ENCODE measurements around the gene SMNDC1.

SMNDC1 gene

GRCh38 chr10:110305767-110306451, 1.2 kb upstream of the SMNDC1 start:
- Histone ChIP-seq H3K27ac (ENCODE audit: low read length) (no peak overlapping the region), H3K9me3 (ENCODE audit: control insufficient read depth, low read depth, low read length) (no peaks in the 10 kb centered on the region), H3K4me3 (ENCODE audit: low read length) (no peak overlapping the region)

DNA sequence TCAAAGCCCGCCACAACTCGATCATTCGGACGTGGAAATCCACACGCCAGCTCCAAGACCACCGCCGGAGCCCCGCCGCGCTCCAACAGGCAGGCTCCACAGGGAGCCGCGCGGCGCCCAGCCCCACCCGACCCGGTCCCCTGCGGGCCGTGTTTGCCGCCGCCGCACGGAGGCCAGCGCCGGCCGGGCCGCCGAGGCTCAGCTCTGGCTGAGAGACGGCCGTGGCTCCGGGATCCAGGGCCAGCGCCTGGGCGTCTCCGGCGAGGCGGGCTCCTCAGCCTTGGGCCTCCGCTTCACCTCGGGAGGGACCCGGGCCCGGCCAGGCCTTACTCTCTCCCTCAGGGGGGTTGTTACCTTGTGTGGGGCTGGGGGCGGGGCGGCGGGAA, 333 bp downstream of the SMNDC1 start:
- Histone ChIP-seq H3K4me1 (ENCODE audit: control insufficient read depth, low read depth, low read length) (peaks cover 4% of the 10 kb centered on the region), H3K9ac (ENCODE audit: low read length) (peak overlapping the region; percentile 99), H3K27ac (ENCODE audit: low read length) (peak overlapping the region; percentile 81), H3K4me3 (ENCODE audit: low read length) (peak overlapping the region; percentile 98), H3K27me3 (ENCODE audit: control insufficient read depth, insufficient read depth, low read length) (no peaks in the 10 kb centered on the region), H3K9me3 (ENCODE audit: control insufficient read depth, low read depth, low read length) (no peaks in the 10 kb centered on the region), H3K36me3 (ENCODE audit: control insufficient read depth, low read depth, low read length) (peaks cover 39% of the 10 kb centered on the region)

More at GRCh38 chr10:110305767-110306451, 1.2 kb upstream of the SMNDC1 start:
- Histone ChIP-seq H3K27me3 (ENCODE audit: control insufficient read depth, insufficient read depth, low read length) (no peaks in the 10 kb centered on the region), H3K4me1 (ENCODE audit: control insufficient read depth, low read depth, low read length) (peaks cover 4% of the 10 kb centered on the region), H3K9ac (ENCODE audit: low read length) (no peak overlapping the region), H3K36me3 (ENCODE audit: control insufficient read depth, low read depth, low read length) (peaks cover 24% of the 10 kb centered on the region)

DNA sequence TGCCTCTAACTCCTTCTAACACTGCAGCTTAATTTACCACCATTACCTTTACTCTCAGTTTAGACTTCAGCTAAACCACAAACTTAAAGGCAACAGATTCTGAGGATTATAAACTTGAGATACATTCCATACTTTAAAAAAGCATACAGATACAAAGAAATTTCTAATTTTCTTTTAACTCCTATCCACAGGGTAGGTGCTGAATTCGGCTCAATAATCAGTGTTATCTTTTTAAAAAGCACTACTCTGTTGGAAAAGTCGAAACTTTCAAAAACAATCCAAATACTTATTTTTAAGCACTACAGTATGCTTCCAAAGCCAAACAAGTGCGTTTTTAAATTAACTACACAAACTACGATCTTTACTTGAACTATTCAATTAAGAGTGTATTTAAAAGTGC, 1.0 kb downstream of the SMNDC1 start:
- Histone ChIP-seq H3K27ac (ENCODE audit: low read length) (peak overlapping the region; percentile 81), H3K4me3 (ENCODE audit: low read length) (peak overlapping the region; percentile 98), H3K36me3 (ENCODE audit: control insufficient read depth, low read depth, low read length) (peaks cover 46% of the 10 kb centered on the region), H3K9ac (ENCODE audit: low read length) (peak overlapping the region; percentile 99), H3K4me1 (ENCODE audit: control insufficient read depth, low read depth, low read length) (peaks cover 4% of the 10 kb centered on the region), H3K9me3 (ENCODE audit: control insufficient read depth, low read depth, low read length) (no peaks in the 10 kb centered on the region), H3K27me3 (ENCODE audit: control insufficient read depth, insufficient read depth, low read length) (no peaks in the 10 kb centered on the region)

- peaks cover 4% of the 10 kb centered on the region for H3K4me1 ChIP-seq (ENCODE audit: control insufficient read depth, low read depth, low read length)
- peaks cover 75% of the 10 kb centered on the region for H3K36me3 ChIP-seq (ENCODE audit: control insufficient read depth, low read depth, low read length)
- no peak overlapping the region for H3K27ac ChIP-seq (ENCODE audit: low read length)
- H3K9me3 ChIP-seq (ENCODE audit: control insufficient read depth, low read depth, low read length), result no peaks in the 10 kb centered on the region
- no peaks in the 10 kb centered on the region for H3K27me3 ChIP-seq (ENCODE audit: control insufficient read depth, insufficient read depth, low read length)
- no peak overlapping the region for H3K9ac ChIP-seq (ENCODE audit: low read length)
- no peak overlapping the region for H3K4me3 ChIP-seq (ENCODE audit: low read length)
Measured at GRCh38 chr10:110300486-110300986, 4.2 kb downstream of the SMNDC1 start.

DNA sequence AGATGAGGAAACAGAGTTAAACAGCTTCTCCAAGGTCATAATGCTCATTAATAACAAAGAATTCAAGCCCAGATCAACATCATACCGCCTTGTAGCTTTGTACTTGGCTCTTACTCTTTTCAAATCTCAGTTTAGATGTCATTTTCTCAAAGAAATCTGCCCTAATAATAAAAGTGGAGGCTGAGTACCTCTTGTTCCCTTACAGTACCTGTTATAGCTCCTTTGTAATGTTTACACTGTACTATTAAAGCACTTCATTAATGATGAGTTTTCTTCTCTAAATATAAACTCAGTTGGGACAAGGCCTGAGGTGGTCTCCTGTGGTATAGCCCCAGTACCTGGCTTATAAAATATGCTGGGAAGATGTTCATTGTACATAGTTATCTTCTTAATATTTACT, 7.8 kb downstream of the SMNDC1 start:
- Histone ChIP-seq H3K27ac (ENCODE audit: low read length) (no peak overlapping the region), H3K9me3 (ENCODE audit: control insufficient read depth, low read depth, low read length) (no peaks in the 10 kb centered on the region), H3K27me3 (ENCODE audit: control insufficient read depth, insufficient read depth, low read length) (no peaks in the 10 kb centered on the region), H3K4me3 (ENCODE audit: low read length) (no peak overlapping the region), H3K4me1 (ENCODE audit: control insufficient read depth, low read depth, low read length) (no peaks in the 10 kb centered on the region), H3K9ac (ENCODE audit: low read length) (no peak overlapping the region), H3K36me3 (ENCODE audit: control insufficient read depth, low read depth, low read length) (peaks cover 96% of the 10 kb centered on the region)

DNA sequence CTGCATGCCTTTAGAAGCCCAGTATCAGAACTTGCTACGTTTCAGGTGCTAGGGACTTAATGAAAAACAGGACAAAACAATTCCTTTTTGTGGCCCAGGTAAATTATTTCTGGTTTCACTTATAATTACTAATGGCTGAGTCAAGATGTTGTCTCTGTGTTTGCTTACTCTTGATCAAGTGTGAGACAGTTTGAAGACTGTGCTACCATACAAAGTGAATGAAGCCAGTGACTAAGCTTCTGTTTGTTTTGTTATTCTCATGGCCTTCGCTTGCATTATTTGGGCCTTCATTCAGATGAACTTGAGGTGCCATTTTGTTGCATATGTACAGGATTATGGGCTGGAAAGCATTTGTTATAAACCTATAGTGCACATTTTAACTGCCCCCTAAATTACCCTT, 17.9 kb downstream of the SMNDC1 start:
- Histone ChIP-seq H3K4me3 (ENCODE audit: low read length) (no peak overlapping the region), H3K36me3 (ENCODE audit: control insufficient read depth, low read depth, low read length) (peaks cover 16% of the 10 kb centered on the region), H3K9ac (ENCODE audit: low read length) (no peak overlapping the region), H3K27me3 (ENCODE audit: control insufficient read depth, insufficient read depth, low read length) (no peaks in the 10 kb centered on the region), H3K9me3 (ENCODE audit: control insufficient read depth, low read depth, low read length) (no peaks in the 10 kb centered on the region), H3K4me1 (ENCODE audit: control insufficient read depth, low read depth, low read length) (peaks cover 21% of the 10 kb centered on the region), H3K27ac (ENCODE audit: low read length) (no peak overlapping the region)

- peaks cover 5% of the 10 kb centered on the region for H3K36me3 ChIP-seq (ENCODE audit: control insufficient read depth, low read depth, low read length)
- H3K9me3 ChIP-seq (ENCODE audit: control insufficient read depth, low read depth, low read length), result no peaks in the 10 kb centered on the region
- H3K27ac ChIP-seq (ENCODE audit: low read length), result no peak overlapping the region
- no peak overlapping the region for H3K9ac ChIP-seq (ENCODE audit: low read length)
- no peak overlapping the region for H3K4me3 ChIP-seq (ENCODE audit: low read length)
- H3K27me3 ChIP-seq (ENCODE audit: control insufficient read depth, insufficient read depth, low read length), result no peaks in the 10 kb centered on the region
- peaks cover 21% of the 10 kb centered on the region for H3K4me1 ChIP-seq (ENCODE audit: control insufficient read depth, low read depth, low read length)
Measured at GRCh38 chr10:110285501-110285900, 19.2 kb downstream of the SMNDC1 start.

DNA sequence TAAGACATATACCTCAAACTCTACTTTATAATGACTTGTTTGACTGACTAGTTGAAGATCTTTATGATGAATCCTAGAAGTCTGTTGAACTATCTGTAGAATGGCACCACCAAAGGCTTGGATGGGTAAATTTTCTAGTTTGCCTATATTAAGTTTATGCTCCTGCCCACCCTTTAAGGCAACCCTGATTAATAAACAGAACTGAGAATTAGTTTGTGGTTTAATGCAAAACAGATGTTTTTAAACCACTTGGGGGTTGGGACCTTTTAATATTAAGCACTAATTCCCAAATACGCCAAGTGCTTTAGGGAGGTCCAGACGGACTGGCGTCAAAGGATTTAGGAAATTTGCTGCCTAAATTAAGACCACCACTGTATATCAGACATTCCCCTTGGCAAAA, 20.5 kb downstream of the SMNDC1 start:
- Histone ChIP-seq H3K9ac (ENCODE audit: low read length) (no peak overlapping the region), H3K36me3 (ENCODE audit: control insufficient read depth, low read depth, low read length) (no peaks in the 10 kb centered on the region)

GRCh38 chr10:110279407-110279986, 25.2 kb downstream of the SMNDC1 start:
- Histone ChIP-seq H3K9ac (ENCODE audit: low read length) (no peak overlapping the region), H3K4me3 (ENCODE audit: low read length) (no peak overlapping the region)

More for the DNA sequence above, 20.5 kb downstream of the SMNDC1 start:
- Histone ChIP-seq H3K4me3 (ENCODE audit: low read length) (no peak overlapping the region), H3K27me3 (ENCODE audit: control insufficient read depth, insufficient read depth, low read length) (no peaks in the 10 kb centered on the region), H3K4me1 (ENCODE audit: control insufficient read depth, low read depth, low read length) (peaks cover 21% of the 10 kb centered on the region), H3K9me3 (ENCODE audit: control insufficient read depth, low read depth, low read length) (no peaks in the 10 kb centered on the region), H3K27ac (ENCODE audit: low read length) (no peak overlapping the region)

GRCh38 chr10:110278562-110279406, 25.9 kb downstream of the SMNDC1 start:
- Histone ChIP-seq H3K27me3 (ENCODE audit: control insufficient read depth, insufficient read depth, low read length) (no peaks in the 10 kb centered on the region), H3K4me1 (ENCODE audit: control insufficient read depth, low read depth, low read length) (peaks cover 9% of the 10 kb centered on the region), H3K9me3 (ENCODE audit: control insufficient read depth, low read depth, low read length) (no peaks in the 10 kb centered on the region), H3K36me3 (ENCODE audit: control insufficient read depth, low read depth, low read length) (no peaks in the 10 kb centered on the region), H3K9ac (ENCODE audit: low read length) (no peak overlapping the region), H3K4me3 (ENCODE audit: low read length) (no peak overlapping the region), H3K27ac (ENCODE audit: low read length) (no peak overlapping the region)

More at GRCh38 chr10:110279407-110279986, 25.2 kb downstream of the SMNDC1 start:
- Histone ChIP-seq H3K27me3 (ENCODE audit: control insufficient read depth, insufficient read depth, low read length) (no peaks in the 10 kb centered on the region), H3K36me3 (ENCODE audit: control insufficient read depth, low read depth, low read length) (no peaks in the 10 kb centered on the region), H3K9me3 (ENCODE audit: control insufficient read depth, low read depth, low read length) (no peaks in the 10 kb centered on the region), H3K4me1 (ENCODE audit: control insufficient read depth, low read depth, low read length) (peaks cover 2% of the 10 kb centered on the region), H3K27ac (ENCODE audit: low read length) (no peak overlapping the region)

DNA sequence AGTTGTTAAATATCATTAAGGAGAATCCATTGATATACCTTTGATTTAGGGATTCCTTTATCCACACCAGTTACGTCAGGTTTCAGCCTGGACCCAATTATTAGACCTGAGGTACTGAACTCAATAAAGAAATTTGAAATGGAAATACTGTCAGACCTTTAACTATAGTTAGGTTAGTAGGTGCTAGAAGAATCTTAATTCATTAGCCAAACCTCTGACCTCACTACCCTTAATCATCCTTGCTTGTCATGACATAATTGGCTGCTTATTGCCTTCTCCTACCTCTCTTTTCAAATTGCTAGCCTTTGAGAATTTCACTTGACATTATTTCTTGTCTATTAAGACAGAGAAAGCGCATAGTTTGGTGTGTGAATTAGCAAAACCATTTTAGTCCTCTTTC, 27.1 kb downstream of the SMNDC1 start:
- Histone ChIP-seq H3K4me3 (ENCODE audit: low read length) (no peak overlapping the region), H3K27ac (ENCODE audit: low read length) (no peak overlapping the region), H3K36me3 (ENCODE audit: control insufficient read depth, low read depth, low read length) (no peaks in the 10 kb centered on the region), H3K27me3 (ENCODE audit: control insufficient read depth, insufficient read depth, low read length) (no peaks in the 10 kb centered on the region), H3K9ac (ENCODE audit: low read length) (no peak overlapping the region), H3K4me1 (ENCODE audit: control insufficient read depth, low read depth, low read length) (peaks cover 10% of the 10 kb centered on the region), H3K9me3 (ENCODE audit: control insufficient read depth, low read depth, low read length) (no peaks in the 10 kb centered on the region)

Data from iPS-18a (cell line).